GM12891 (cell line): Measurements from ENCODE around the gene POPDC3.

ENCODE experiments used
- DNase-seq: peaks from one replicate; pipeline ENCODE4 v3.0.0; 2011; ENCODE audit warnings: low spot score; ENCODE audit not compliant: insufficient read length
- FAIRE-seq: peaks from 2 replicates; lab custom pipeline; 2011; peaks lifted over from hg19 to GRCh38; lab: Jason Lieb, UNC
- PAX5 ChIP-seq: IDR thresholded peaks from 2 replicates; pipeline ENCODE4 v1.6.1; 2011; ENCODE audit warnings: low read length, moderate library complexity, mild to moderate bottlenecking; ENCODE audit not compliant: insufficient read depth, severe bottlenecking
- POLR2A ChIP-seq: IDR thresholded peaks from 2 replicates; pipeline ENCODE4 v1.6.1; 2011; ENCODE audit warnings: low read depth, low read length, control low read depth
- POLR2AphosphoS5 ChIP-seq: IDR thresholded peaks from 2 replicates; pipeline ENCODE4 v1.6.1; 2011; ENCODE audit warnings: low read depth, low read length, control low read depth
- POU2F2 ChIP-seq: IDR thresholded peaks from 2 replicates; pipeline ENCODE4 v1.6.1; 2011; ENCODE audit warnings: low read depth, mild to moderate bottlenecking, control low read depth, low read length, moderate library complexity
- SPI1 ChIP-seq: IDR thresholded peaks from 2 replicates; pipeline ENCODE4 v1.6.1; 2011; ENCODE audit warnings: low read depth, low read length, control low read depth
- TAF1 ChIP-seq: IDR thresholded peaks from 2 replicates; pipeline ENCODE4 v1.6.1; 2011; ENCODE audit warnings: low read depth, low read length, control low read depth

The POPDC3 gene

DNA sequence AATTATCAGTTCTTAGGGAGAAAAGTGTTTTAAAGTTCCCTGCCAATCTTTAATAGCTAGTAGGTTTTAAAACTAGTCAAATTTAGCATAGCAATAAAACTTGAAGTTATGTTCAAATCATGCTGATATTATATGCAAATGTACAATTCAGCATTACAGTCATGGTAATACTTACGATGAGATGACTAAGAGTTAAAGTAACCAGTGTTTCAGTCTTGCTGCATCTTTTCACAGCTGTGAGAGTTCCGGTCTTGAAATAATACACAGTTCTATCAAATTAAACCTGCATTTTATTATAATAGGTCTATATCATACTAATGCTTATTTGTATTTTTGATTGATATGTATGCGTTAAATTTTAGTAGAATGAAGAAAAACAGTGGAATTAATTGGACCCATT, 26.1 kb downstream of the POPDC3 start:
- TF ChIP-seq POLR2AphosphoS5 (no peak), POLR2A (no peak), SPI1 (no peak), POU2F2 (no peak), PAX5 (no peak), TAF1 (no peak)
- DNase-seq = no peak
- FAIRE-seq = no peak

DNA sequence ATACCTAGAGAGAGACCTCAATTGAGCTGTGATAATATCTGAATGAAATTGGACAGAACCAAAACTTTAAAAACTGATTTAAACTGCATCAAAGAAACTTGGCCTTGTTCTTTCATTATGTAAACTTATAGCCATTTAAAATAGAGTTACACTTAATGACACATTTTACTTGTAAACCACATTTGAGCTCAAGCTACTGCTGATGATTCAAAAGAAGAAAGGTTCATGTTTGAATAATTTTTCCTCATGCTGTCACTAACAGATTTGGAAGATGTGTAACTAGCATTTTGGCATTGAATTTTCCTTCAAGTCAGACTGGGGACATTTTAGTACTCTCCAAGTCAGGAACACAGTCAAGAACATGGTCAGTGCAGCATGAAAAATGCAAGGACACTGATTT, 26.9 kb downstream of the POPDC3 start:
- no peak for TF ChIP-seq SPI1
- TF ChIP-seq TAF1 = no peak
- no peak for TF ChIP-seq PAX5
- TF ChIP-seq POLR2A = no peak
- TF ChIP-seq POU2F2 = no peak
- TF ChIP-seq POLR2AphosphoS5 = no peak
- FAIRE-seq (no peak), DNase-seq (no peak)

DNA sequence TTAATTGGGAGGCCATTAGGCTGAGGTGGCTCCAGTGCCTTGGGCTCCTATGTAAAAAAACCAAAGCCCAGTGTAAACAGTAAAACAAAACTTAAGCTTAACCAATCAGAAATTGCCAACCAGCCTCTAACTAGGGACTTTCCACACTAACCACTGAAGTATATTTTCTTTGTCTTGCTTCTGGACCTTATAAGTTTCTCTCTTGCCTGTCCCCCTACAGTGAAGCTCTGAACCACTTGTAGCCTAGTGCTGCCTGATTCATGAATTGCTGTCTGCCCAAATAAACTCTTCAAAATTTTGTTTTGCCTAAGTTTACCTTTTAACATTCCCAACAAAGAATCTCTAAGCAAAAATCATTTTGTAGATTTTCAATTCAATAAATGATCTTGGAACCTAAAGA, 28.2 kb downstream of the POPDC3 start:
- DNase-seq (no peak), FAIRE-seq (no peak)

DNA sequence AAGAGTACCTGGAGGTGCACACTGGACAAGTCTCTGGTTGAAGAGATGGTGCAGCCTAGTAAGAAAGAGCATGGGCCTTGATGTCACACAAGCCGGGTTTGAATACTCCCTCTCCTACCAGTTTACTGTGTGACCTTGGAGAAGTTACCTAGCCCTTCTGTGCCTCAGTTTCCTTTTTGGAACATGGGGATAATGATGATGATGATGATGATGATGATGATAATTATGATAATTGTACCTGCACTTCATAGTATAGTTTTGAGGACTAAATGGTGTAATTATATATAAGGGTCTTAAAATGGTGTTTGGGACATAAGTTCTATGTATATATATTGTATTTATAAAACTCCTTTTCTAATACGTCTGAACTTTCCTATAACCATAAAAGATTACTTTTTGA, 41.7 kb downstream of the POPDC3 start:
- DNase-seq (no peak), FAIRE-seq (no peak)
- TF ChIP-seq POU2F2 (no peak), PAX5 (no peak), POLR2AphosphoS5 (no peak), SPI1 (no peak), POLR2A (no peak), TAF1 (no peak)

More for the DNA sequence above, 28.2 kb downstream of the POPDC3 start:
- TF ChIP-seq SPI1 (no peak), POLR2A (no peak), PAX5 (no peak), POU2F2 (no peak), TAF1 (no peak), POLR2AphosphoS5 (no peak)

DNA sequence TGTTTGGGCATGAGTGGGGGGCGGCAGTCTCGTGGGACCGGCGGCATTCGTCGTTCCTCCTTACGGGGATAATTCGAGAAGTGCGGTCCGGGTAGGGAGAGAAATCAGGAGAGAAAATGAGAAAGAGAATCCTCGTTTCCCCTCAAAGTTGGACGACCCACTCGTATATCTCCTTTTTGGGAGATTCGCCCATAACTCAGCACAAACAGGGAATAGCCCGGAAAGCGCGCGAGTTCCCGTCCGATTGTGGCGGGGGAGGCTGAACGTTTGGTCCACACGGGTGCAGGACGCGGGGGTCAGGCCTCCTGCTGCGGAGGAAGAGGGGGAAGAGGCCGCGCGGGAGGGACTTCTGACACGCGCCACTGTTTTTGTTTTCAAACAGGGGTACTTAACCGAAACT, 42.4 kb downstream of the POPDC3 start:
- no peak for FAIRE-seq
- TF ChIP-seq POLR2A = no peak
- no peak for TF ChIP-seq POU2F2
- TF ChIP-seq TAF1 = no peak
- no peak for TF ChIP-seq POLR2AphosphoS5
- no peak for TF ChIP-seq PAX5
- TF ChIP-seq SPI1 = no peak
- no peak for DNase-seq

DNA sequence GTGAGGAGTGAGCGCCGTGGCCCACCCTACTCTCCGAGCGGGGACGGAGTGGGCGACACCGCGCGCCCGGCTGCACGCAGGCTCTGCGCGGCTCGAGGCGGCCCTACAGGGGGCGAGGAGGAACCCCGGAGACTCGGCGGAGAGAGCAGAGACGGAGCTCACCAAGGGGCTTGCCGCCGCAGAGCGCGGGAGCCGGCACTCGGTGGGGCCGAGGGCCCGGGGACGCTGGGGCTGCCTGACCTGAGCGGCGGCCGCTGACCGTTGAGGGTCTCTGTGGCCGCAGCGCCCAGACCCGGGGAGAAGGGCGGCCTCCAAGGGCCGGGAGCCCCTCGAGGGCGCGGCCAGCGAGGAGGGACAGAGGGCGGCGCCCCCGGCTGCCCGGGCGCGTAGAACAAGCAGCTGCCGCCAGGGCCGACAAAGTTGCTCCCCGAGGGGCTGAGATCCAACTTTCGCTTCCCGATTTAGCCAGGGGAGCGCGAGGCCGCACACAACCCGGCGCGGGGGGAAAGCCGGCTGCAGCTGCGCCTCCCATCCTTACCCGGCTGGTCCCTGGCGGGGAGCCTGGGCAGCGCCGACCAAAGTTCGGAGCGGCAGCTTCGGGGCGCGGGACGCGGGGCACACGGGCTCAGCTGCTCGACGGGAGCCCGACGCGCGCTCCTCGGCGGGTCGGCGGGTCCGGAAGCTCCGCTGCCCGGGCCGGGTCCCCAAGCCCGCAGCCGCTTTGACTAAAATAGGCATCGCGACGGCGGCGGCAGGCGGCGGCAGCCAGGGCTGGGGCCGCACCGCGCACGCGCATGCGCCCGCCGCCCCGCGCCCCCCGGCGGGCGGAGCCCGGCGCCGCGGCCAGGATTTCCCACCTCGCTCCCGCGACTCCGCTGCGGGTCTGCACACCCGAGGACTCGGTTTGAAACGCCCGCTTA, 43.1 kb downstream of the POPDC3 start:
- TF ChIP-seq POLR2AphosphoS5 (no peak), POLR2A (no peak), TAF1 (no peak), POU2F2 (no peak), PAX5 (no peak), SPI1 (no peak)
- FAIRE-seq (no peak), DNase-seq (peak; percentile 38)

DNA sequence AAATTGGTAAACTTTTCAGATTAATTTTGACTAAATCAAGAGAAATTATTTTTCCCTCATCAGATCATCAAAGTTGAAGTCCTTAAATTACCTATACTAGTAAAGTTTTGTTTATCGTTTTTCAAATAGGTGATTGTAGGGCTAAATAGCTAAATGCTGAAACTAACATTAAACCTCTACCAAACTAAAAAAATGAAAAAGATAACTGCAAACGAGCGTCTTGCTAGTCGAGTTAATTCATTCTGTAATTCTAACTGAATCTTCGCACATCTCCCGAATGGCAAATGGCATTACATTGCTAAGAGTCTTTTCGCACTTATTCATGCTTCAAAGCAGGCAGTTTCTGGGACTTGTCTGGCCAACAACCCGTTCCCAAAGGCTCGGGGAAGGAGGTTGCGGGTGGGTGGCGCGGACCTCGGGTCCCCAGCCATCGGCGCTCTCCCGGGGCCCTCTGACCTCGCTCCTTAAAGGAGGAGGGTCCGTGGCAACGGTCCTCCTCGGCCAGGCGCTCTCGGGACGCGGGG, 43.8 kb downstream of the POPDC3 start:
- no peak for FAIRE-seq
- DNase-seq = no peak
- TF ChIP-seq POLR2A (no peak), POLR2AphosphoS5 (no peak), POU2F2 (no peak), PAX5 (no peak), TAF1 (no peak), SPI1 (no peak)

DNA sequence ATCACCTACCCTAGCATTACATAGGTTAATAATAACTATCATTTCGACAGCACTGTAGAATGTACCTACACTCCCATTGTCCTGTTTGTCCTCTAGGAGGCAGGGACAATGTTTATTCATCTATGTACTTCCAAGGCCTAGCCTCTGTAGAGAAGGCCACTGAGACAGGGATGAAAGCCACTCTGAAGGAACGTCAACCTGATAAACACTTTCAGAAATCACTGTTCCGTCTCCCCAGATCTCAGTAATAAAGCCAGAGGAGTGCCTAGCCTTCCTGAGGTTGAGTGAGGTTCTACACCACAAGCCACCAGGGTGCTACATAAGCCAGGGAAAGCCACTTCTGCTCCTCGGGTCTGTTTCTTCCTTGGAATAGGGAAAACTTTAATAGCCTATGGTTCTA, 44.8 kb downstream of the POPDC3 start:
- FAIRE-seq (no peak), DNase-seq (no peak)
- TF ChIP-seq SPI1 (no peak), POLR2A (no peak), TAF1 (no peak), POLR2AphosphoS5 (no peak), POU2F2 (no peak), PAX5 (no peak)

DNA sequence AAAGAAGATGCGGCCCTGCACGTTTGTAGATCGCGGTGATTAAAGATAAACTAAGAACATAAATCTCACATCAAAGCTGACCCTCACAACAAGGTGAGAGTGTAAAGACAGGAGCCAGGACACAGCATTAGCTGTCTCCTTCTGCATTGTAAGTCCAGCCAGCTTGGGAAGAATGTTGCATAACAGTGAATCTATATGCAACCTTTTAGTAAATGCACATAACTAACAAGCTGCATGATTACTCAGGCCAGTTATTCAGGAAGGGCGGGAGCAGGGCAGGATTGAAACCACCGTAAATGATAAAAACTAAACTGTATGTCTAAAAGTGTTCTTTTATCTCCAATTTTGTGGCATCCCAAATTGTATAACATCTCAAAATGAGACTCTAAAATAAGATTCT, 57.1 kb downstream of the POPDC3 start:
- no peak for DNase-seq
- TF ChIP-seq POLR2A = no peak
- no peak for TF ChIP-seq POLR2AphosphoS5
- TF ChIP-seq TAF1 = no peak
- TF ChIP-seq PAX5 = no peak
- TF ChIP-seq POU2F2 = no peak
- no peak for TF ChIP-seq SPI1
- FAIRE-seq = no peak
